Epithelial cell of alveolus of lung (primary cell): ENCODE measurements around the gene SIX4. TPM values are rescaled to one million over a fixed set of nuclear protein-coding genes. Genes with fewer than 3 reads are reported as not detected.

ENCODE experiments used
- total RNA-seq: library from RNA; depleted of rRNA; stranded (reverse); fragments of >200 nt; gene quantifications from 2 replicates; pipeline ENCODE4 v1.2.1, GENCODE V29; 2015

Gene SIX4
- 17.6 and 22.1 TPM in 2 replicates for total RNA-seq

GRCh38 chr14:60723907-60724618 is at the start of gene SIX4:
Gene SIX4 (minus strand): TSS chr14:60724351. CDS start chr14:60724074, 277 bp downstream.

DNA sequence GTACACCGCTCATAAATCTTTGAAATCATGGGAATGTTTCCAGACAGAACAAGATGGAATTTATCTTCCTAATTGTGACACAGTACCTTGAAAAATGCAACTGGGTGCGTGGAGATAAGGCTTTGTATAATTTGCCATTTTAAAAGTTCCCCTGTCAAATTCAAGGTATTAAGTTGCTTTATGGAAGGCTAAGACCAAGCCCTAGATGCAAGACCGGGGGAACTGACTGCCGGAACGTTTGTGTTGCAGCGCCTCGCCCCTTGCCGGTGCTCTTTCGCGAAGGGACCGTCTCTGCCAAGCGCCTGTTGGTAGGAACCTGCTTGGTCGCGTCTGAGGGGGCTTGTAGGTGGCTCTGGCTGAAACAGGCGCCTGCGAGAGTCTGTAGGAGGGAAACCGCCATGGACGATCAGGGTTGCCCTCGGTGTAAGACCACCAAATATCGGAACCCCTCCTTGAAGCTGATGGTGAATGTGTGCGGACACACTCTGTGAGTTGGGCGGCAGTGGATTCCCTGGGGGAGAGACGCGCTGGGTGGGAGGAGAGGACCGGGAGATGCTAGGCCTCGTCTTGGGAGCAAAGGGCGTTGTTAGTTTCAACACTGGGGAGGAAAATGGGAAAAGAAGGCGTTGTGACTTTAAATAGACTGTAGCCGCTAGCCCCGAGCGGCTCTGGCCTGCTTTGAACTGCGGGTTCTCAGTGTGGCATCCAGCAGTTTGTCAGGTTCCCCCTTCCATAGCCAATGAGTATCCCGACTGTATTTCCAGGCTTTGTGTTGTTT is 10.5 kb upstream of the SIX4 start, which contains the start of gene MNAT1:
Gene MNAT1, plus strand, starts transcription at position 297 of the 778 bp plus-strand sequence. Its CDS starts 102 bp downstream, at position 399.

Other genes starting within 250 kb of the SIX4 start
- gene C14orf39, start 238.3 kb downstream of the SIX4 start, total RNA-seq = 0.56 and 0.78 TPM in 2 replicates
- not detected in 2 replicates for gene SIX6, start 215.2 kb downstream of the SIX4 start, total RNA-seq
- gene SIX1, start 74.9 kb downstream of the SIX4 start, total RNA-seq = 2.4 and 10.5 TPM in 2 replicates
- 15.4 and 39.0 TPM in 2 replicates for gene MNAT1, start 10.4 kb upstream of the SIX4 start, total RNA-seq